ACHN (cell line): ENCODE measurements around the gene HTR3C.
"Not testable (repeated sequence)": the region's sequence is repeated elsewhere in the genome, so short reads cannot be mapped to it uniquely, and the experiment has no call there.

ENCODE experiments used
- DNase-seq: peaks from one replicate; pipeline ENCODE4 v3.0.0-alpha.2; 2015
- in situ Hi-C: cut with HindIII; loops from 2 replicates; pipeline ENCODE4 v1.10.0; 2017; ENCODE audit warnings: low sequenced_read_pairs, low pct_ligation_motif_present, low pct_unique_long_range_greater_than_20kb

Gene HTR3C, protein sequence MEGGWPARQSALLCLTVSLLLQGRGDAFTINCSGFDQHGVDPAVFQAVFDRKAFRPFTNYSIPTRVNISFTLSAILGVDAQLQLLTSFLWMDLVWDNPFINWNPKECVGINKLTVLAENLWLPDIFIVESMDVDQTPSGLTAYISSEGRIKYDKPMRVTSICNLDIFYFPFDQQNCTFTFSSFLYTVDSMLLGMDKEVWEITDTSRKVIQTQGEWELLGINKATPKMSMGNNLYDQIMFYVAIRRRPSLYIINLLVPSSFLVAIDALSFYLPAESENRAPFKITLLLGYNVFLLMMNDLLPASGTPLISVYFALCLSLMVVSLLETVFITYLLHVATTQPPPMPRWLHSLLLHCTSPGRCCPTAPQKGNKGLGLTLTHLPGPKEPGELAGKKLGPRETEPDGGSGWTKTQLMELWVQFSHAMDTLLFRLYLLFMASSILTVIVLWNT

DNA sequence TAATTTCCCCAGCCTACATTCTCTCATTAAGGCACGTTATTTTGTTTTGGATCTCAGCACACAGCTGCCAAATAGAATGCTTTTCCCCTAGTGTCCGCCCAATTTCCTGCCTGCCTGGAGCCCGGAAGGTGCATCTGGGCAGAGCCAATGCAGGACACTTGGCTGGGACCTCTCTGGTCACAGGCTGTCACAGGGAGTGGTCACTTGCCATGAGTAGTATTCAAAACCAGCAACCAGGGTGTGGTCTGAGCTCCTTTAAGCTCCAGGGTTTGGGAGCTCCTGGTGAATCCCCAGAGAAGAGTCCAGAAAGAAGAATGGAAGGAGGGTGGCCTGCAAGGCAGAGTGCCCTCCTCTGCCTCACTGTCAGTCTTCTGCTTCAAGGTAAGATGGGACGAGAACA is at the start of gene HTR3C:
Gene HTR3C, plus strand, starts transcription at position 281 of the 400 bp plus-strand sequence. Its CDS starts 34 bp downstream, at position 315.
- no peak for DNase-seq

GRCh38 chr3:184003187-184003967 is 49.5 kb upstream of the HTR3C start:
- peak; percentile 61 for DNase-seq
- in situ Hi-C loops = no loop called here

More for the DNA sequence above, at the start of gene HTR3C:
- in situ Hi-C loops = no loop called here

GRCh38 chr3:184004476-184004875 is 48.4 kb upstream of the HTR3C start:
- in situ Hi-C loops = no loop called here
- DNase-seq = no peak

GRCh38 chr3:184005941-184006507 is 46.8 kb upstream of the HTR3C start:
- in situ Hi-C loops = no loop called here
- DNase-seq = peak; percentile 73

DNA sequence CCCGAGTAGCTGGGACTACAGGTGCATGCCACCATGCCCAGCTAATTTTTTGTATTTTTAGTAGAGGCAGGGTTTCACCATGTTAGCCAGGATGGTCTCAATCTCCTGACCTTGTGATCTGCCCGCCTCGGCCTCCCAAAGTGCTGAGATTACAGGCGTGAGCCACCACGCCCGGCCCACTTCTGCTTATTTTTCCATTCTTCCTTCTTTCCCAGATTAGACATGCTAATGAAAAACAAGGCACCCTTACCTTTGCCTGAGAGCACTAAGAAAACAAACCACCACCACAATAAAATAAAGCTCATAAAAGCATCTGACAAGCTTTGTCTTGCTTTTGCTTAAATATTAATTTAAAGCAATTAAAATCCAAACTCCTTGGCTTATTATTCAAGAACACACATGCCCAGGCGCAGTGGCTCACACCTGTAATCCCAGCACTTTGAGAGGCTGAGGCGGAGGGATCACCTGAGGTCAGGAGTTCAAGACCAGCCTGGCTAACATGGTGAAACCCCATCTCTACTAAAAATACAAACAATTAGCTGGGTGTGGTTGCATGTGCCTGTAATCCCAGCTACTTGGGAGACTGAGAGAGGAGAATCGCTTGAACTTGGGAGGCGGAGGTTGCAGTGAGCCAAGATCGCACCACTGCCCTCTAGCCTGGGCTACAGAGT is 45.6 kb upstream of the HTR3C start:
- DNase-seq, in situ Hi-C loops: not testable (repeated sequence)

DNA sequence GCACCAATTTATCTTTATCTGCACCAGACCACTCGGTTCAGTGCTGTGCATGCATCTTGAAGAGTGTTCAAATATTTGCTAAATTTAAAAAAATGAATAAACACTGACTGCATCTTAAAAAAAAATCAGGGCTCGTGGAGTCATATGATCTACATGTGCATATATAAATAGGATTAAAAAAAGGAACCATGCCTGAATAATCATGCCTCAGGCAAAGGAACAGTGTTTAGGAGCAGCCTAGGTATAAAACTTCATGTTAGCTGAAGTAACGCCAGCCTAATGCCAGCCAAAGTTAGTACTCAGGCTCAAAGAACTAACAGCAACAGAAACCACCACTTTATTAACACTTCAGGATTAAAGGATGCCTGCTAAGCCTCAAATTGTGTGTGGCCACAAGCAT is 44.7 kb upstream of the HTR3C start:
- DNase-seq = no peak
- in situ Hi-C loops = no loop called here

- no peak for DNase-seq
- in situ Hi-C loops = no loop called here
Observed at GRCh38 chr3:184011230-184011876, 41.5 kb upstream of the HTR3C start.

- in situ Hi-C loops = no loop called here
Observed at GRCh38 chr3:184011937-184012889, 40.6 kb upstream of the HTR3C start.

DNA sequence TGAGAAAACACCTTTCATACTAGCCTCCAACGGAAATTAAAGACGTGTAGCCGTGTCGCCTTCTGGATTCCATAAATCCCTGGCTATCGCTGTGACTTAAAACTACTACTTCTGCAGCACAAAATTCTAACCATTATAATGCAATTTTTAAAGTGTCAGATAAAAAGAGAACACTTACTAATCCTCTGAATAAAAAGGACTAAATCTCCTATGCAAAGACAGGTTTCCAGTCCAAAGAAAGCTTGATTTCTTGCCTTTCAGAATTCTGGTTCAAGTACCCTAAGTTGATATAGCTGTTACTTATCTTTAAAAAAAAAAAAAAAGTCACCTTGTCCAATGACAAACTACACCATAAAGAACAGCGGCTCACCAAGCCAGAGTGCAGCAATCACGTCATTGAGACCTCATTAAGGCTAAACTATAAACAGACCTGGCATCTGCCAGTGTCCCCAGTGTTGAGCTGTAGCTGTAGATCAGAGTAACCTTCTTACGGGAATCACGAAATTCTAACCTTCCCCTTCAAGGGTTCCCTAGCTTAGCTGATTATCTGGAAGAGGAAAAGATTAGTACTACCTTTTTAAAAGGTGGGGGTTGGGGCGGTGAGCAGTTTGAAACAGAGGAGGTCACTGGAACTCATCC is 37.3 kb upstream of the HTR3C start:
- DNase-seq = no peak
- in situ Hi-C loops = no loop called here

More at GRCh38 chr3:184011937-184012889, 40.6 kb upstream of the HTR3C start:
- DNase-seq = no peak

- in situ Hi-C loops = no loop called here
- no peak for DNase-seq
Observed at GRCh38 chr3:184016169-184016570, 36.7 kb upstream of the HTR3C start.

- peak; percentile 56 for DNase-seq
Observed at GRCh38 chr3:184016811-184017671, 35.8 kb upstream of the HTR3C start.

DNA sequence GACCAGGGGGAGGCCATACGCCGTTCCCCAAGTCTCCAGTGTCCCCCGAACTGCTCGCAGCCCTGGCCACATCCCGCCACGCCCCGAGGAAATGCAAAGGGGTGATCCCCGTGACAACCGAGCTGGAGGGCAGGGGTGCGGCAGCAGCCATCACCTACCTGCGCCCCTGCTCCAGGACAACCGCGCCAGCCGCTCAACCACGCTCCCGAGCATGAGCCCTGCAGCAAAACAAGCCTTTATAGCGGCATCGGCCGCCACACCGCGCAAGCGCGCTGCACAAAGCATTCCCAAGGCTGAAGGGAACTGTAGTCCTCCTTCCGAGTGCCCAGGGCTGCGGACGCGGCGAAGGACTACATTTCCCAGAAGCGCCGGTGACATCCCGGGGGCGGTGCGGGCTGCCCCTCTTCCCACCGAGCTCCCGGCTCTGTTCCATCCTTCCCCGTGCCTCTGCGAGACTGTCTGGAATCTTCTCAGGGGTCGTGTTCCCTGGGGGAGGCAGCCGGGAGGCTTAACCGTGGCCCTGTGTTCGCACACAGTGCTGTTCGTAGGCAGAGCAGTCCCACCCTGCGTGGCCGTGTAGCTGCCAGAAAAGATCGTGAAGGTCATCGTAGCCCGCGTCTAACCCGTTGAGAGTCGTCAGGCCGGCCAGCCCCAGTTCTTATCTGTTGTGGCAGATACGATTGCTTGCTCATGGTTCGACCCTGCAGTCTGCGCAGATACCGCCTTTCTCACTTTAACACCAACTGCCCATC is 35.0 kb upstream of the HTR3C start, which contains the start of gene ABCC5:
Gene ABCC5, minus strand, starts transcription at position 213 of the 752 bp plus-strand sequence. CDS start 3,492 bp downstream, outside the sequence.
- in situ Hi-C loops = no loop called here
- DNase-seq = peak; percentile 88

More at GRCh38 chr3:184016811-184017671, 35.8 kb upstream of the HTR3C start:
- in situ Hi-C loops = no loop called here

GRCh38 chr3:184018424-184018973 is 34.3 kb upstream of the HTR3C start:
- in situ Hi-C loops = no loop called here
- no peak for DNase-seq

- no peak for DNase-seq
- in situ Hi-C loops = no loop called here
Observed at GRCh38 chr3:184022323-184022722, 30.5 kb upstream of the HTR3C start.

GRCh38 chr3:184025256-184025655 is 27.6 kb upstream of the HTR3C start:
- in situ Hi-C loops, DNase-seq: not testable (repeated sequence)
